ENCODE data around the gene RNF152.

RNF152 gene

DNA sequence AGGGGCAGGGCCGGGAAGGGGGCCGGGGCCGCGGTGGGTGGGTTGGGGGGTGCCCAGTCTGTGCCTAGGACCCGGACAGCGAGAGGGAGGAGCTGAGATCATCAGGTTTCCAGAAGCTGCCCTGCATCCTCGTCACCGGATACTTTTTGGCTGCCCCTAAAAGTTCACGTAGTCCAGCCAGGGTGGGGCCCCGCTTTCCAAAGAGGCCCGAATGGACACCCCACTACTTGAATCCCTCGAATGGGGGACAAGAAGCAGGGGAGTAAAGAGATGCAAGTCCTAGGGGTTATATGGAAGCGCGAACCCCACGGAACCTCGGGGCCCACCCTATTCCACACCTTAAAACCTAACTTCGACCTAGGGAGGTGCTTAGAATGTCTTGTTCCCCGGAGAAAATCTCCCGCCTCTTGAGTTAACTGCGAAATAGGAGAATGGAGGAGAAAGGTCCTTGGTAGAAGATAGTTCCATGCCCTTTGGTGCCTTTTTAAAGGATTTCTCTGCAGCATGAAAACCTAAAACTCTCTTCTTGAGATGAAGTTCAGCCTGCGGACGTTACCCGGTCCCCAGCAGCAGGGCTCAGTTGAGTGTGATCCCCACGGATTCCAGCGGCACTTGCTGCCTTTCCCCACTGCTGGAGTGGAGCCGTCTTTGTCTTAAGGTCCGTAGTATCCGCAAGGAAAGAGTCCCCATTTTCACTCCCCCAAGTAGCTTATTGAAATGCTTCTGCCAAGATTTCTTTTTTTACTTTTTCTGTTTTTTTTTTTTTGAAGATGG, 2.1 kb upstream of the RNF152 start:
- peak overlapping the region; percentile 64 for H3K4me3 ChIP-seq (ENCODE audit: low read depth, low read length)
- TF ChIP-seq, protein P1, sequence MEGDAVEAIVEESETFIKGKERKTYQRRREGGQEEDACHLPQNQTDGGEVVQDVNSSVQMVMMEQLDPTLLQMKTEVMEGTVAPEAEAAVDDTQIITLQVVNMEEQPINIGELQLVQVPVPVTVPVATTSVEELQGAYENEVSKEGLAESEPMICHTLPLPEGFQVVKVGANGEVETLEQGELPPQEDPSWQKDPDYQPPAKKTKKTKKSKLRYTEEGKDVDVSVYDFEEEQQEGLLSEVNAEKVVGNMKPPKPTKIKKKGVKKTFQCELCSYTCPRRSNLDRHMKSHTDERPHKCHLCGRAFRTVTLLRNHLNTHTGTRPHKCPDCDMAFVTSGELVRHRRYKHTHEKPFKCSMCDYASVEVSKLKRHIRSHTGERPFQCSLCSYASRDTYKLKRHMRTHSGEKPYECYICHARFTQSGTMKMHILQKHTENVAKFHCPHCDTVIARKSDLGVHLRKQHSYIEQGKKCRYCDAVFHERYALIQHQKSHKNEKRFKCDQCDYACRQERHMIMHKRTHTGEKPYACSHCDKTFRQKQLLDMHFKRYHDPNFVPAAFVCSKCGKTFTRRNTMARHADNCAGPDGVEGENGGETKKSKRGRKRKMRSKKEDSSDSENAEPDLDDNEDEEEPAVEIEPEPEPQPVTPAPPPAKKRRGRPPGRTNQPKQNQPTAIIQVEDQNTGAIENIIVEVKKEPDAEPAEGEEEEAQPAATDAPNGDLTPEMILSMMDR (IDR thresholded peaks at IDR 0.05; ENCODE audit: control insufficient read depth, extremely low read depth, insufficient read depth), result no peak
- DNase-seq (ENCODE audit: low read depth), result no peak

GRCh38 chr18:61893971-61894750, 1.4 kb upstream of the RNF152 start:
- H3K4me3 ChIP-seq (ENCODE audit: low read depth, low read length), result peak overlapping the region; percentile 64
- TF ChIP-seq, protein P1 (IDR thresholded peaks at IDR 0.05; ENCODE audit: control insufficient read depth, extremely low read depth, insufficient read depth), result peak; percentile 81
- peak; percentile 32 for DNase-seq (ENCODE audit: low read depth)

DNA sequence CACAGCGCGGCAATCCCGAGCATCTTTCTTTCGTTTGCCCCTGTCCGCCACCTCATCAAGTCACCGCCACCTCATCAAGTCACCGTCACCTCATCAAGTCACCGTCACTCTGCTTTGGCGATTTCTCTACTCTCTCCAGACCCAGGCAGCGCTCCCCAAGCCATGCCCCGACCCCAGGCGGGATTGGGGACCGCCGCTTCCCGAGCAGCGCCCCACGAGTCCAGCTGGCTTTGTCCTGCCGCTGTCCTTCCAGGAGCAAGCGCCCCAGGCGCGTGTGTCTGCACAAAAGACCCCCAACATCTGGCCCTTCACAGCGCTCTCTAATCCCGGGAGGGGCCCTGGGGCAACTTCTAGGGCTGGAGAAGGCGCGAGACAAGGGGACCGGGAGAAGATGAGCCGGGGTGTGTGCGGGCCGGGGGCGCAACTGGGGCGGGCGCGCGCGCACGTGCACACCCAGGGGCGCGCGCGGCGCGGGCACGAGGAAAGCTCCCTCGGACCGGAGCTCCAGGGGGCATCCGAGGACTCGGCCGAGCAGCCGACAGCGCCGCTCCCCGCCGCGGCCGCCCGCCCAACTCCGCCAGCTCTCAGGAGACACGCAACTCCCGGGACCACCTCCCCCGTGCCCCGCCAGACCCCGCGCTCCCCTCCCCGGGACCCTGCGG, 633 bp upstream of the RNF152 start:
- TF ChIP-seq, protein P1 (IDR thresholded peaks at IDR 0.05; ENCODE audit: control insufficient read depth, extremely low read depth, insufficient read depth), result 0 out of 2 replicates have a peak, but pooled peaks have one; percentile 12
- H3K4me3 ChIP-seq (ENCODE audit: low read depth, low read length), result peak overlapping the region; percentile 64
- no peak for DNase-seq (ENCODE audit: low read depth)

GRCh38 chr18:61891894-61892293, 913 bp downstream of the RNF152 start:
- no peak for DNase-seq (ENCODE audit: low read depth)
- H3K4me3 ChIP-seq (ENCODE audit: low read depth, low read length), result no peak overlapping the region
- TF ChIP-seq, protein P1 (IDR thresholded peaks at IDR 0.05; ENCODE audit: control insufficient read depth, extremely low read depth, insufficient read depth), result no peak

GRCh38 chr18:61891271-61891670, 1.5 kb downstream of the RNF152 start:
- H3K4me3 ChIP-seq (ENCODE audit: low read depth, low read length), result no peak overlapping the region
- DNase-seq (ENCODE audit: low read depth), result no peak
- TF ChIP-seq, protein P1 (IDR thresholded peaks at IDR 0.05; ENCODE audit: control insufficient read depth, extremely low read depth, insufficient read depth), result no peak

GRCh38 chr18:61890344-61890743, 2.5 kb downstream of the RNF152 start:
- DNase-seq (ENCODE audit: low read depth), result no peak
- TF ChIP-seq, protein P1 (IDR thresholded peaks at IDR 0.05; ENCODE audit: control insufficient read depth, extremely low read depth, insufficient read depth), result no peak
- H3K4me3 ChIP-seq (ENCODE audit: low read depth, low read length), result no peak overlapping the region
